NCI-H1092 treated with DMSO at 0.1 percent for 48 hours (cell line): ENCODE data around the gene SYNGR1.
"Not testable (repeated sequence)": the region's sequence is repeated elsewhere in the genome, so short reads cannot be mapped to it uniquely, and the experiment has no call there.

Experiments
- DNase-seq: peaks from one replicate; lab custom pipeline; 2025; lab: John Stamatoyannopoulos, UW

Gene SYNGR1

GRCh38 chr22:39409516-39410029, 59.8 kb downstream of the SYNGR1 start:
- no peak for DNase-seq

DNA sequence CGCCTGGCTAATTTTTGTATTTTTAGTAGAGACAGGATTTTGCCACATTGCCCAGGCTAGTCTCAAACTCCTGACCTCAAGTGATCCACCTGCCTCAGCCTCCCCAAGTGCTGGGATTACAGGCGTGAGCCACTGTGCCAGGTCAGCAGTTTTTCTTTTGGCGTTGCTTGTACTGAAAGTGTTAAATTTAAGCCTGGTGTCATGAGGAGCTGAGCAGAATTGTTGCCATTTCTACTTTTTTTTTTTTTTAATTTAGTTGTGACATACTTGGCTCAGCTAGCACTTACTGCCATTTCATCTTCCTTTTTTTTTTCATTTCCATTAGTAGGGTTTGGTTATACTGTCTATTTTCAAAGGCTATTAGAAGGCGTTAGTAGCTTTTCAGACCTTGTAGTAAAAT, 60.5 kb downstream of the SYNGR1 start:
- DNase-seq, result no peak

- not testable (repeated sequence) for DNase-seq
Measured at GRCh38 chr22:39411828-39412365, 62.1 kb downstream of the SYNGR1 start.

- DNase-seq, result not testable (repeated sequence)
Measured at GRCh38 chr22:39413204-39413603, 63.4 kb downstream of the SYNGR1 start.

- no peak for DNase-seq
Measured at GRCh38 chr22:39414377-39414776, 64.6 kb downstream of the SYNGR1 start.

- DNase-seq, result no peak
Measured at GRCh38 chr22:39414886-39415285, 65.1 kb downstream of the SYNGR1 start.

DNA sequence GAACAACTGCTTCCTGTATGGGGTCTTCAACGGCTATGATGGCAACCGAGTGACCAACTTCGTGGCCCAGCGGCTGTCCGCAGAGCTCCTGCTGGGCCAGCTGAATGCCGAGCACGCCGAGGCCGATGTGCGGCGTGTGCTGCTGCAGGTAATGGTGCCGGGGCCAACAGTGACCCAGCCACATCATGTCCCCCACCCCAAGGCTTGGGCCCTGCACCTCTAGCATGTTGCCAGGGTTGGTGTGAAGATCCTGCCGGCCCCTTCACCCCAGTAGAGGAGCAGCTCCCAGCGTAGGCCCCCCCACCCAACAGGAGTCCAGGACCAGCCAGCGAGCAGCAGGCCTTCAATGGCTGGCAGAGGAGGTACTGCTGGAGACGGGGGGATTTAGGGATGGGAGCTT, 65.7 kb downstream of the SYNGR1 start:
- DNase-seq, result no peak

GRCh38 chr22:39416319-39416718, 66.5 kb downstream of the SYNGR1 start:
- DNase-seq, result no peak

- DNase-seq, result no peak
Measured at GRCh38 chr22:39417641-39418040, 67.8 kb downstream of the SYNGR1 start.

DNA sequence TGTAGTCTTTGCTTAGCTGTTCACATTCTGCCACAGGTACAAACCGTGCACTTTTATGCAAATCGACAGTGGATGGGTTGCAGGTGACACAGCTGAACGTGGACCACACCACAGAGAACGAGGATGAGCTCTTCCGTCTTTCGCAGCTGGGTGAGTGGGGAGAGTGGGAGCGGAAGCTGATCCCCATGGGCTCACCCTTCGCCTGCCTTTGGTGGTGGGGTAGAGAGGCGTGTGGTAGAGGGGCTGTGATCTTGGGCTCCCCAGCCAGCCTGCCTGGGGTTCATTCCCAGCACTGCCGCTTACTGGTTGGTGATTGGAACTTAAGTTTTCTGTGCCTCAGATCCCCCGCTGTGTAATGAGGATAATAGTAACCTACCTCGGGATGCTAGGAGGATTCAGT, 68.9 kb downstream of the SYNGR1 start:
- DNase-seq, result no peak

- DNase-seq, result no peak
Measured at GRCh38 chr22:39419096-39419495, 69.3 kb downstream of the SYNGR1 start.

- no peak for DNase-seq
Measured at GRCh38 chr22:39419911-39420310, 70.1 kb downstream of the SYNGR1 start.

- DNase-seq, result no peak
Measured at GRCh38 chr22:39421691-39422090, 71.9 kb downstream of the SYNGR1 start.

GRCh38 chr22:39422101-39422500, 72.3 kb downstream of the SYNGR1 start:
- no peak for DNase-seq

GRCh38 chr22:39422721-39423120, 72.9 kb downstream of the SYNGR1 start:
- no peak for DNase-seq

DNA sequence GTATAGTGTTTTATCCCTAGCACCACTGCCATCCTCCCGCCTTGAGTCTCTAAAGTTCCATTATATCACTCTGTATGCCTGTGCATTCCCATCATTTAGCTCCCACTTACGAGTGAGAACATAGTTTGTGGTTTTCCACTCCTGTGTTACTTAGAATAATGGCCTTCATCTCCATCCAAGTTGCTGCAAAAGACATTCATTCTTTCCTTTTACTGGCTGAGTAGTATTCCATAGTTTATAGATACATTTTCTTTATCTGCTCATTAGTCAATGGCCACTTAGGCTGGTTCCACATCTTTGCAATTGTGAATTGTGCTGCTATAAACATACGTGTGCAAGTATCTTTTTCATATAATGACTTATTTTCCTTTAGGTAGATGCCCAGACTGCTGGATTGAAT, 74.2 kb downstream of the SYNGR1 start:
- no peak for DNase-seq

GRCh38 chr22:39426380-39427043, 76.7 kb downstream of the SYNGR1 start:
- DNase-seq, result no peak

DNA sequence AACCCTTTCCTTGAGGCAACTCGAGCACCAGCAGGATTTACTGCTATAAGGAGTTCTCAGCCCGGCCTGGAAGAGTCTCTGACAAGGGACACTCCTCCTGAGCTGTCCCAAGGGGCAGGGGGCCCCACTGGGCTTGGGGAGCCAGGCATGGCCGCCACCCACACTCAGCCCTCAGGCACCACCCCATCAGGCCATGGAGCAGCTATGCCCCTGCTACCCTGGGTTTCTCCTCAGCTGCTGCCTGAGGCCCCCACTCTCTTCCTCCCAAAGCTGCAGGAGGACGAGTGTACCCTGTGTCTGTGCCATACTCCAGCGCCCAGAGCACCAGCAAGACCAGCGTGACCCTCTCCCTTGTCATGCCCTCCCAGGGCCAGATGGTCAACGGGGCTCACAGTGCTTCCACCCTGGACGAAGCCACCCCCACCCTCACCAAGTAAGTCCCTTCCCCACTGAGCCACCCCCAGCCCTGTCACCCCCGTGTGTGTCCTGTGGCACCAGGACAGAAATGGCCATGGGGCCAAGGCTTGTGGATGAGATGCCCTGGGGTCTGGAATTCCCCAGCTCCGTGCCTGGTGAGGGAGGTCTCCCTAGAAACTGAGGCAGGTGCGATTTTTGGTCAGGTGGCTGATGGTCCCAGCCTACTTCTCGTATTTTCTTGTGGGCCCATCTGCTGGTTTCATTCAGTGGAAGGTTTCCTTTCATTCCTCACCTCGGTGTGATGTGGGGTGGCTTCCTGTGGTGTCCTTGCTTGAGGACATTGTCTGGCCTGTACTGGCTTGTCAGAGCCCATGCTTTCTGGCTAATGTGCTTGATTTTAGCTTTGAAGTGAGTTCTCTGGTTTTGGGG, 78.2 kb downstream of the SYNGR1 start:
- no peak for DNase-seq

DNA sequence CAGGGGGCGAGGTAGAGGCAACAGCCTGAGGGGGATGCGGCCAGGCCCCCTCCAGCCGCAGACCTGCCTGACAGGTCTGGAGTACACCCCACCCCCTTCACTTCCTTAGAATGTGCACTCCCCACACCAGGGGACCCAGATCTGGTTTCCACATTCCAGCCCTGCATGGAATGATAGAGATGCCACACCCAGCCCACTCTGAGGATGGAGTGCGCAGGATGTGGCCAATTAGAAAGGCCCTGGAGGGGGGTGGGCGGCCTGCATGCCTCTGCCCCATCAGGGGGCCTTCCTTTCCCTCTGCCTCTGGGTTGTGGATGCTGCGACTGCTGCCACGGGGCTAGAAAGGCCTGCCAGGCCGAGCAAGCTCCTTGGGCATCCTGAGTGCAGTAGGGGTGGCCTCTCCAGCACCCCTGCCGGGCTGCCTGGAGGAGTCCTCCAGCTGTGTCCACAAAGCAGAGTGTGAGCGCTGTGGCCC, 78.8 kb downstream of the SYNGR1 start:
- no peak for DNase-seq

- no peak for DNase-seq
Measured at GRCh38 chr22:39429186-39429585, 79.4 kb downstream of the SYNGR1 start.

GRCh38 chr22:39429916-39430575, 80.3 kb downstream of the SYNGR1 start:
- DNase-seq, result no peak

DNA sequence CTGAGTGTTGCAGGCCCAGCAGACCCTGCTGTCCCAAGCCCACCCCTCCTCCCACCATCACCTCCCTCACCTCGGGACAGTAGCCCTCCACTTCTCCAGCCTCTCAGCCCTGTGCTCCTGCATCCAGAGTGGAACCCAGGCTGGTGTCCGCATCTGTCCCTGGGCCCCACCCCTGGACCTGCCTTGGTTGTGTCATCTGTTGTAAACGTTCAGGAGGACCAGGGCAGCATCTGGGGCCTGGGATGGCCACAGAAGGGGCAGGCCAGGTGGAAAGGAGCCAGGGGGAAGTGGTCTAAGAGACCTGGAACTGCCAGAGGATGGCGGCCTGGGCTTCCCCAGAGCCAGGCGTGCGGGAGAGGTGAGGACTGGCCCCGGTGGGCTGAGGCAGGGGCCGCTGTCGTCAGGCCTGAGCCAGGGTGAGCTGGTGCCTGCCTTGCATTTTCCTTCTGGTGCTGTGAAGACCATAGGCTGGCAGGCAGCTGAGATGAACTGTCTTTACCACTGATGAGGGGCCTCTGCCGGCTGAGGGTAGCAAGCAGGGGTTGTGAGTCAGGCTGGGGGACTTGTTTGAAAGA, 80.9 kb downstream of the SYNGR1 start:
- no peak for DNase-seq
